Thoracic aorta (tissue), 2 donors: ENCODE results near the gene MYO10. TPM values are rescaled to one million over a fixed set of nuclear protein-coding genes. Genes with fewer than 3 reads are reported as not detected.

Source experiments
- ATAC-seq: fragments of 150-250 bp; one replicate; pipeline ENCODE4 v1.8.0; 2017; ENCODE audit warnings: low read depth; ENCODE audit not compliant: insufficient number of reproducible peaks, low FRiP score
- DNase-seq: peaks from one replicate; pipeline ENCODE4 v3.0.0-alpha.2; 2020; ENCODE audit warnings: low spot score
- H3K27ac ChIP-seq, 2 donors: fragments of 200-600 bp; sonication (generic); 1 replicate in 1 of 2; 2 replicates in 1 of 2; pipeline ENCODE4 v1.5.1; 2016; ENCODE audit warnings: mild to moderate bottlenecking in 2 of 2, moderate library complexity in 2 of 2
- H3K27me3 ChIP-seq: fragments of 200-600 bp; sonication (generic); replicated peaks from 2 replicates; pipeline ENCODE4 v1.6.0; 2016; ENCODE audit warnings: mild to moderate bottlenecking; ENCODE audit not compliant: insufficient read depth
- H3K36me3 ChIP-seq: fragments of 200-600 bp; sonication (generic); one replicate; pipeline ENCODE4 v1.5.1; 2016
- H3K4me1 ChIP-seq, 2 donors: fragments of 200-600 bp; sonication (generic); 1 replicate in 1 of 2; 2 replicates in 1 of 2; pipeline versions ENCODE4 v1.5.1 to v1.6.0; 2016; ENCODE audit warnings: low read depth in 2 of 2, mild to moderate bottlenecking in 1 of 2; ENCODE audit not compliant: control insufficient read depth in 1 of 2
- H3K4me3 ChIP-seq: fragments of 200-600 bp; sonication (generic); 2 replicates; pipeline ENCODE4 v1.5.1; 2016; ENCODE audit warnings: mild to moderate bottlenecking
- H3K9me3 ChIP-seq: fragments of 200-600 bp; sonication (generic); 2 replicates; pipeline ENCODE4 v1.5.1; 2016
- total RNA-seq, 2 donors: library from RNA; depleted of rRNA; stranded (reverse); fragments of >200 nt; gene quantifications; one replicate each; pipeline versions ENCODE4 v1.1.0 to v1.2.3, GENCODE V29; 2016
- TF ChIP-seq, protein P1 (sequence below): fragments of 200-600 bp; sonication (generic); IDR thresholded peaks from one replicate; pipeline ENCODE4 v1.5.1; 2019; ENCODE audit warnings: antibody characterized with exemption

Gene MYO10
- total RNA-seq, 2 donors from 2014 or later: 11.4 to 41.7 TPM

DNA sequence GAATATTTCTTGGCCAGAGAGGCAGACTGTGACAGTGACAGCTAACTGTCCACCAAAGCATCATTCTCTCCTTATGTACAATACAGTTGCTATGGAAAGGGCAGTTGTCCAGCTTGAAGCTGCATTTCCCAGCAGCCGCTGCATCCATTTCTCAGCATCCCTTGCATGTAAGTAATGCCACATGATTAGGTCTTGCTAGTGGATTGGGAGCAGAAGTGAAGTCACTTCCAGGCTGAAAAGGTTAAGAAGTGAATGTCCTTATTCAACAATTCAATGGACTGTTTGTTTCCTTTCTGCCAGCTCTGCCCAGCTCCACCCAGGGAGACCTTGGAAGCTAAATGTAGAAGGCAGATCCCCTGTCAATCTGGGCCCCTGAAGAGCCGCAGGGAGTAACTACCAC is 293.2 kb downstream of the MYO10 start:
- TF ChIP-seq, protein P1, sequence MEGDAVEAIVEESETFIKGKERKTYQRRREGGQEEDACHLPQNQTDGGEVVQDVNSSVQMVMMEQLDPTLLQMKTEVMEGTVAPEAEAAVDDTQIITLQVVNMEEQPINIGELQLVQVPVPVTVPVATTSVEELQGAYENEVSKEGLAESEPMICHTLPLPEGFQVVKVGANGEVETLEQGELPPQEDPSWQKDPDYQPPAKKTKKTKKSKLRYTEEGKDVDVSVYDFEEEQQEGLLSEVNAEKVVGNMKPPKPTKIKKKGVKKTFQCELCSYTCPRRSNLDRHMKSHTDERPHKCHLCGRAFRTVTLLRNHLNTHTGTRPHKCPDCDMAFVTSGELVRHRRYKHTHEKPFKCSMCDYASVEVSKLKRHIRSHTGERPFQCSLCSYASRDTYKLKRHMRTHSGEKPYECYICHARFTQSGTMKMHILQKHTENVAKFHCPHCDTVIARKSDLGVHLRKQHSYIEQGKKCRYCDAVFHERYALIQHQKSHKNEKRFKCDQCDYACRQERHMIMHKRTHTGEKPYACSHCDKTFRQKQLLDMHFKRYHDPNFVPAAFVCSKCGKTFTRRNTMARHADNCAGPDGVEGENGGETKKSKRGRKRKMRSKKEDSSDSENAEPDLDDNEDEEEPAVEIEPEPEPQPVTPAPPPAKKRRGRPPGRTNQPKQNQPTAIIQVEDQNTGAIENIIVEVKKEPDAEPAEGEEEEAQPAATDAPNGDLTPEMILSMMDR: no peak
- H3K27ac ChIP-seq: no peak overlapping the region

DNA sequence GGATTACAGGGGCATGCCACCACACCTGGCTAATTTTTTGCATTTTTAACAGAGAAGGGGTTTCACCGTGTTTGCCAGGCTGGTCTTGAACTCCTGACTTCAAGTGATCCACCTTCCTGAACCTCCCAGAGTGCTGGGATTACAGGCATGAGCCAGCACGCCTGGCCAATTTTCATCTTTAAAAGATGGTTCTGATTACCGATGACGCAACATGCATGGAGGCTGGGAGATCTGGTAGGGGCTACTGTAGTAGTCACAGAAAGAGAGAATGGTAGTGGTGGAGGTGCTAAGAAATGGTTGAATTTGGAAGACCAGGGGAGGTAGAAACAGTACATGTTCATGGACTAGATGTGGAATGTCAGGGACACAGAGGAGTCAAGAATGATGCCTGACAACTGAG is 296.9 kb downstream of the MYO10 start:
- H3K27me3 ChIP-seq: no peaks in the 10 kb centered on the region
- ATAC-seq: no peak

More for the DNA sequence above, 293.2 kb downstream of the MYO10 start:
- H3K4me3 ChIP-seq: no peak overlapping the region
- H3K36me3 ChIP-seq: no peaks in the 10 kb centered on the region
- no peaks in the 10 kb centered on the region for H3K4me1 ChIP-seq
- DNase-seq (no peak), ATAC-seq (no peak)
- no peaks in the 10 kb centered on the region for H3K27me3 ChIP-seq
- no peaks in the 10 kb centered on the region for H3K9me3 ChIP-seq

DNA sequence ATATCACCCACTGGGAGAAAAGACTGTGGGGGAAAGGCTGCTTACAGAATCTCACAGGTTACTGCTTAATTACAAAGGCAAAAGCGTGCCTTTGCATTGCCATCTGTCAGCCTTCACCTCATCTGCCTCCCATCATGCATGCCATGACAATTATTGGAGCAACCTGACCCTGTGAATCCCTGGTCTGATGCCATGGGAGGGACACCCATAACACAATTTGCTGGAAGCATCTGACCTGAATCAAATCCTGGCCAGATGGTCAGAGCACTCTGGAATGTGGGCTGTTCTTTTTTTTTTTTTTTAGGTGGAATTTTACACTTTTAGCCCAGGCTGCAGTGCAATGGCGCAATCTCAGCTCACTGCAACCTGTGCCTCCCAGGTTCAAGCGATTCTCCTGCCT is 307.7 kb downstream of the MYO10 start:
- no peaks in the 10 kb centered on the region for H3K36me3 ChIP-seq
- H3K27me3 ChIP-seq: no peaks in the 10 kb centered on the region
- TF ChIP-seq, protein P1: no peak
- no peak for DNase-seq
- no peak for ATAC-seq
- H3K9me3 ChIP-seq: no peaks in the 10 kb centered on the region
- H3K4me1 ChIP-seq: no peaks in the 10 kb centered on the region
- no peak overlapping the region for H3K4me3 ChIP-seq
- H3K27ac ChIP-seq: no peak overlapping the region

More for the DNA sequence above, 296.9 kb downstream of the MYO10 start:
- Histone ChIP-seq H3K36me3 (no peaks in the 10 kb centered on the region), H3K27ac (no peak overlapping the region), H3K4me1 (no peaks in the 10 kb centered on the region), H3K9me3 (no peaks in the 10 kb centered on the region), H3K4me3 (no peak overlapping the region)
- DNase-seq: no peak
- TF ChIP-seq, protein P1: no peak

DNA sequence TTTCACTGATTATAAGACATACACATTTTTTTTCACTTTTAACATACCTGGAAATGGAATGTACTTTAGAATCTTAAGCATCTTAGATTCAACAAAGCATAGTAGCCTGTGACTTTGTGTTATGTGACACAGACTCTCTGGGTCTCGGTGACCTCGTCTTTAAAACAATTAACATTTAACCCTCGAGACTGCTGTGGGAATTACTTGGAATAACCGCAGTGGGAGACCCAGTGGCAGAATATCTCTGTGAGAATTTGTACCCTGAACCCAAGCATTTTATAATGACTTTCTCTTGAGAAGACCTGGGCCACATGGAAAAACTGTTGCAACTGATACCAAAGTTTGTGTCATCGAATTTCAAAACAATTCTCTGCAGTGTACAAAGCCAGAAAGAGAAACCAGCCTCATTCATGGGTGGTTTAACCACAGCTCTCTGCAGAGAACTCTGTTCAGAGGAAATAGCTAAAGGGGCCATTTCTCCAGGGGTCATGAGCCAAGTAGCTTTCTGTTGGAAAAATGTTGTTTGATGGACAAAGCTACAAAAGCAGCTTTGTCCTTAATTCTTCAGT is 309.3 kb downstream of the MYO10 start:
- Histone ChIP-seq H3K27ac (no peak overlapping the region), H3K4me1 (no peaks in the 10 kb centered on the region), H3K9me3 (no peaks in the 10 kb centered on the region), H3K36me3 (no peaks in the 10 kb centered on the region), H3K4me3 (no peak overlapping the region), H3K27me3 (no peaks in the 10 kb centered on the region)
- ATAC-seq (no peak), DNase-seq (no peak)
- TF ChIP-seq, protein P1: no peak

DNA sequence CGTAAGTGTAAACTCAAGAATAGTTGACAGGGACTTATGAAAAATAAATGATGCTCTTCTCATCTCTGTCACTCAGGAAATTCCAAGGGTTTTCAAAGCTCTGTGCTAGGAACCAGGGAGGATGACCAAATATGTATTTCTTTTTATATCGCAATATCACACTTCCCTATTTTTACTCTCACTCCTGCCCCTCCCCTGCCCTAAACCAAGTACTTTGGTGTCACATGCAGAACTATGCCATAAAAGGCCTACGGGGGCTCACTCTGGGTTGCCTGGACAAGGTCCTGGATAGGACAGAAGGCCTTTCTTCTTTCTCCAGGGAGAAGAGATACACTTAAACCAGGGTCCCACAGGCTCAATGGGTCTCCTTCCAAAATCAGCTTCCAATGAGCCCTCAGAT is 311.0 kb downstream of the MYO10 start:
- Histone ChIP-seq H3K4me1 (no peaks in the 10 kb centered on the region), H3K36me3 (no peaks in the 10 kb centered on the region), H3K27ac (no peak overlapping the region), H3K27me3 (no peaks in the 10 kb centered on the region), H3K9me3 (no peaks in the 10 kb centered on the region), H3K4me3 (no peak overlapping the region)
- ATAC-seq: no peak
- TF ChIP-seq, protein P1: no peak
- no peak for DNase-seq
